LNCaP clone FGC (cell line): Measurements from ENCODE around the gene DOLPP1.

Experiments
- DNase-seq: peaks from one replicate; pipeline ENCODE4 v3.0.0-alpha.2; 2011; ENCODE audit warnings: low read depth
- H3K4me3 ChIP-seq: 2 replicates; pipeline ENCODE4 v1.5.1; 2011; ENCODE audit warnings: mild to moderate bottlenecking, low read depth, low read length, control low read depth
- TF ChIP-seq, protein P1 (sequence below): IDR thresholded peaks from 2 replicates; pipeline ENCODE4 v1.5.1; 2012; ENCODE audit warnings: mild to moderate bottlenecking; ENCODE audit not compliant: control insufficient read depth, insufficient read depth; ENCODE audit errors: extremely low read depth

The DOLPP1 gene

DNA sequence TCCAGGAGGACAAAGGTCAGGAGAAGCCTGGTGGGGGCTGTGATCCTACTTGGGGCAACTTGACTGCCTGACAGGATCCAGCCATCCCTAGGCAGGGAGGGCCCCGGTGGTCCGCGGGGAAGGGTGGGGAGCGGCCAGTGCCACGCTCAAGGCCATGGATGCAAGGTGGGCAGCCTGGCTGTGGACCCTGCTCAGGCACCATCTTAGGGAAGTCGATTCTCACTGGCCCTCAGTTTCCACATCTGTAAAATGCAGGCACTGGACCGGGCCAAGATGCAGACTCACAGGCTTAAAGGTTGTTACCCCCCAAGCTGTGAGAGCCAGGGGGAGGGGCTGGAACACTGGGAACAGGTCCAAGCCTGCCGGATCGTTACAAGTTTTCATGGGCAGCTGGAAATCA, 8.7 kb upstream of the DOLPP1 start:
- TF ChIP-seq, protein P1, sequence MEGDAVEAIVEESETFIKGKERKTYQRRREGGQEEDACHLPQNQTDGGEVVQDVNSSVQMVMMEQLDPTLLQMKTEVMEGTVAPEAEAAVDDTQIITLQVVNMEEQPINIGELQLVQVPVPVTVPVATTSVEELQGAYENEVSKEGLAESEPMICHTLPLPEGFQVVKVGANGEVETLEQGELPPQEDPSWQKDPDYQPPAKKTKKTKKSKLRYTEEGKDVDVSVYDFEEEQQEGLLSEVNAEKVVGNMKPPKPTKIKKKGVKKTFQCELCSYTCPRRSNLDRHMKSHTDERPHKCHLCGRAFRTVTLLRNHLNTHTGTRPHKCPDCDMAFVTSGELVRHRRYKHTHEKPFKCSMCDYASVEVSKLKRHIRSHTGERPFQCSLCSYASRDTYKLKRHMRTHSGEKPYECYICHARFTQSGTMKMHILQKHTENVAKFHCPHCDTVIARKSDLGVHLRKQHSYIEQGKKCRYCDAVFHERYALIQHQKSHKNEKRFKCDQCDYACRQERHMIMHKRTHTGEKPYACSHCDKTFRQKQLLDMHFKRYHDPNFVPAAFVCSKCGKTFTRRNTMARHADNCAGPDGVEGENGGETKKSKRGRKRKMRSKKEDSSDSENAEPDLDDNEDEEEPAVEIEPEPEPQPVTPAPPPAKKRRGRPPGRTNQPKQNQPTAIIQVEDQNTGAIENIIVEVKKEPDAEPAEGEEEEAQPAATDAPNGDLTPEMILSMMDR: no peak
- H3K4me3 ChIP-seq: no peak overlapping the region
- DNase-seq: no peak

DNA sequence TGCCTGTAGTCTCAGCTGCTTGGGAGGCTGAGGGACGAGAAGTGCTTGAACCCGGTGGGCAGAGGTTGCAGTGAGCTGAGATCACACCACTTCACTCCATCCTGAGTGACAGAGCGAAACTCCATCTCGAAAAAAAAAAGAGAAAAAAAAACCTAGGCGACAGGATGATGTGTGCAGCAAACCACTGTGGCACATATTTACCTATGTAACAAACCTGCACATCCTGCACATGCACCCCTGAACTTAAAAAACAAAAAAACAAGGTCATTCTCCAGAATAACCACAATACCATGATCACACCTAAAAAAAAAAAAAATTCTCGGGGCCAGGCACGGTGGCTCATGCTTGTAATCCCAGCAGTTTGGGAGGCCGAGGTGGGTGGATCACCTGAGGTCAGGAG, 7.5 kb upstream of the DOLPP1 start:
- DNase-seq: no peak
- H3K4me3 ChIP-seq: no peak overlapping the region
- TF ChIP-seq, protein P1: no peak

GRCh38 chr9:129074106-129074505, 6.8 kb upstream of the DOLPP1 start:
- no peak for DNase-seq
- TF ChIP-seq, protein P1: no peak

GRCh38 chr9:129075996-129076639, 4.8 kb upstream of the DOLPP1 start:
- H3K4me3 ChIP-seq: no peak overlapping the region
- TF ChIP-seq, protein P1: no peak
- DNase-seq: no peak

More at GRCh38 chr9:129074106-129074505, 6.8 kb upstream of the DOLPP1 start:
- no peak overlapping the region for H3K4me3 ChIP-seq

- TF ChIP-seq, protein P1: no peak
- no peak for DNase-seq
- no peak overlapping the region for H3K4me3 ChIP-seq
Measured at GRCh38 chr9:129076640-129077037, 4.3 kb upstream of the DOLPP1 start.

DNA sequence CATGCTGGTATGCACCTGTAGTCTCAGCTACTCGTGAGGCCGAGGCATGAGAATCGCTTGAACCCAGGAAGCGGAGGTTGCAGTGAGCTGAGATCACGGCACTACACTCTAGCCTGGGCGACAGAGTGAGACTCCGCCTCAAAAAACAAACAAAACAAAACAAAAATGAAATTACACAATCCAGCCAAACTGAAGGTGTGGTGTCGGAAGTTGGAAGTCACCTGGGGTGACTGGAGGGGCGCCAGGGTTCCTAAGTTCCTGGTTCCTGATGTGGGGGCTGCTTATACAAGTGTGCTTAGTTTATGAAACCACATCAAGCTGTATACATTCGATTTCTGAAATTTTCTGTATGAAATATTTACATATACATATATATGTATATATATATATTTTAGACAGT, 3.7 kb upstream of the DOLPP1 start:
- TF ChIP-seq, protein P1: no peak
- H3K4me3 ChIP-seq: no peak overlapping the region
- DNase-seq: peak; percentile 27
